ENCODE measurements around the gene WDR20.

The WDR20 gene

DNA sequence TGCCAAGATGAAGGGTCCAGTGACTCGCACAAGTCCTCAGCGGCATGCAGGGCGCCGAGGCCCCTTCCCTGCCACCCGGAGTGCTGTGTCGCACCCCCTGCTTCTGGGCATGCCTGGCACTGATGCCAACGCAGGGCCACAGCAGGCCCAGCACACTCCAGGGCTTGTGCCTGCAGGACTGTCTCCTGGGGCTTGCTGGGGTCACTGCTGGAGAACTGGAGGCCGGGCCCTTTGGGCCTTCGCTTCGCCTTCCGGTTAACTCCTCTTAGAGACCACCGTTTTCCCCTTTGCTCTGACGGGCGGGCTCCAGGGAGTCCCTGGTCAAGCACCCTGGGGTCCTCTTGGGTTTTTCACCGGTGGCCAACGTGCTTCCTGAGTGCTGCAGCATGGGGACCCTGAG is 79.6 kb downstream of the WDR20 start:
- no peak for DNase-seq (ENCODE audit: low spot score)

DNA sequence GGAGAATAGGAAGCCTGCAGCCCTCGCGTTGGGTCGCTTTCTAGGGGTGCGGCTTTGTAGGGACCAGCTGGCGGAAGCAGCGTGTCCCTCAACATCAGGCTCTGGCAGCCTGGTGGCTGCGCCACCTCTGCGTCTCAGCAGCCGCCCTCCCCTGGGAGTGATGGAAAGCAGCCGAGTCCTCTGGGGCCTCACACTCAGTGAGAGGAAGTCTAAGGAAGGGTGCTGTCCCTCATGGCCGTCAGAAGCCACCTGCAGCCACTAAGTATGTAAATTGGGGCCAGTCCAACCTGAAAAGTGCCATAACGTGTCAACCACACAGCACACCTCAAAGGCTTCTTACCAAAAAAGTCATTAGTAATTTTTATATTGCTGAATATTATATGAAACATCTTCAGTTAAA is 80.3 kb downstream of the WDR20 start:
- no peak for DNase-seq (ENCODE audit: low spot score)

DNA sequence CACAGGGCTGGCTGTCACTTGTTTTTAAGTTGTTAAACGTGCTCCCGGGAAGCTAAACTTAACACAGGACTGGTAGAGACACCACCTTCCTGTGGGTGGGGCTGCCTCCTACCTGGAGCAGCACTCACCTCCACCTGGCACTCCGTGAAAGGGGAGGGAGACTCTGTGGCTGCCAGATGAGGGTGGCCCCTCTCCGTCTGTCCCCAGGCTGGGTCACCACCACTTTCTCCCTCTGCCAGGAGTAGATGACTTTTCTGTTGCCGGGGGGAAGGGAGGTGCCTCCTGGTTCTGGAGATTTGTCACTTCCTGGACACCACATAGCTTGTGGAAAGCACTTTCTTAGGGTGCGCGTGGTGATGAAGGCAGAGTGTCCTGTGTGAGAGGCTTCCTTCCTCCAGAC is 81.3 kb downstream of the WDR20 start:
- DNase-seq (ENCODE audit: low spot score), result peak; percentile 21

DNA sequence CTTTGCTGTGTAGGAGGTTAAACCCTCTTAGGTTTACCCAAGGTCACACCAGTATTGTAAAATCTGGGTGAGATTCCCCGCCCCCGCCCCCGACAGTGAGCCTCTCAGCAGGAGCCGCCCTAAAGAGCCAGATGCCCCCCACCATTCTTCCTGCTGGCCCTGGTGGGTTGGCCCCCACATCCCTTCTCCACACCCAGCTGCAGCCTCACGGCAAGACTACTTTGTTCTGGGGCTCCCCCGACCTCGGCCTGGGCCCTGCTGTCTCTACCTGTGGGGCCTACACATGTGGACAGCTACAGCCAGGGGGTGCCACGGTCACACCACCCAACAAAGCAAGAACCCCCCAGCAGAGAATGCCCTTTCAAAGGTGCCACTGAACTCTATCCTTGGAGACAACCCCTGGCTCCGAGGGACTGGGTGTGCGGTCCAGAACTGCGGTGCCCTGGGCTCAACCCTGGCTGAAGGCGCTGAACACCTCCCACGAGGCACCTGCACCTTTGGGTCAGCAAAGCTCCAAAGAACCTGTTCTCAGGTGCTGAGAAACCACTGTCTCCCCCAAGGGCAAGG is 82.4 kb downstream of the WDR20 start:
- no peak for DNase-seq (ENCODE audit: low spot score)

DNA sequence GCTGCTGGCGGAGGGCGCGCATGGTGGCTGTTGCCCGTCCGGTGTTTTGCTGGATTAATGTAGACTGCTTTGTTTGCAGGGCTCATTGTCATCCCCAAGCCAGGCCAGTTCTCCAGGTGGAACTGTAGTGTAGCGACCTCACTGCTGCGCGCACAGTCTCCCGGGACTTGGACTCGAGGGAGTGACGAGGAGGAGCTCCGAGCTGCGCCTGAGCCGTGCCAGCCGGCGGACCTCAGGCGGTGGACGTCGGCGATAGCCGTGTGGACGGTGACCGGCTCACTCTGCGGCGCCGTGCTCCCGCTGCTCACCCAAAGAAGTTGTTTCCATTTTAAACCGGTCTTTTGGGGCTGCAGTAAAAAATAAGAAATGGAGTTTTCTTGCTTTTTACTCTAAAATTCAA is 83.1 kb downstream of the WDR20 start:
- DNase-seq (ENCODE audit: low spot score), result no peak

DNA sequence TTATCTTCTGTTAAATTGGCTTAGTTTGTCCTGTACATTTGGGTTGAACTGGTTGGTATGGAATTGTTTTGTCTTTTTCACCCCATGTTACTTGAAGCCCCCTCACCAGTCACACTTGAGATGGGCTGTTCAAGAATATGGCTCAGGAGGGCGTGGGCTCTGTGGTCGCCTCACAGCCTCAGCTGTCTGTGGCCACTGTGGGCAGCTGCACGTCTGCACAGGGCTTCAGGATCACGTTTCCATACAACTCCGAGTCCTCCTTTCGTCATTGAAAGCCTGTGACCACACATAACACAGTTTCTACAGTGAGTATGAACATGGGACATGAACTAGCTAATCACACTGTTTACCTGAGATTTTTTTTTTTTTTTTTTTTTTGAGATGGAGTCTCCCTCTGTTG is 84.0 kb downstream of the WDR20 start:
- no peak for DNase-seq (ENCODE audit: low spot score)

DNA sequence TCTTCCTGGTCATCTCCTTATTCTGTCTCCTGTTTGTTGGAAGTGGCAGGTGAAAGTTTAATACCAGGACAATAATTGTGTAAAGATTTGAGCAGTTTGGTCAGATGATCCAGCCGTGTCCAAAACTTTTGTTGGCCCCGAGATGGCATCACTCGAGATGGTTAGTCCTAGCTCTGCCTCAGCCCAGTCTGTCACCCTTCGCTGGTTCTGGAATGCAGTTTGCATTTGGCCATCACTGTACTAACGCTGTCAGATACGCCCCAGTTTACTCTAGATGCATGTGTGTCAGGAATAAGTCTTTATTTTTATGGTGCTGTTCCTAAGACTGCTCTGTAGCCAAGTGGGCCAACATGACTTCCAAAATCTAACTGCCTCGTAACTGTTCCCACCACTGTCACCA is 85.7 kb downstream of the WDR20 start:
- no peak for DNase-seq (ENCODE audit: low spot score)

DNA sequence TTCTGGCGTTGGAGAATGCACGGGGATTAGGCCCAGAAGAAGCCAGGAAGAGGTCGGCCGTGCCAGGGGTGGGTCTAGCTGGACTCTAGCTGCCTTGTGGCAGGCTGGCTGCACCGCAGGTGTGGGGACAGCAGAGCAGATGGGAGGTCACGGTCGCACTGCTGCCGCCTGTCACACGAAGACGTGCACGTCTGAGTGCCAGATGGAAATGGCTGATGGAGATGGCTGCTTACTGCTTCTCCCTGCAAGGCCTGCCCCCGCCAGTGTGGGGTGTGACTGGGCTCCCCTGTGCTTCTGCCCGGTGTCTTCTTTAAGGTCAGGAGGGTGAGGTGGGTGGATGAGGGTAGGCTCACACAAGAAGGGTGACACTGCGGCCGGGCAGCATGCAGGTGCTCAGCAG is 86.2 kb downstream of the WDR20 start:
- no peak for DNase-seq (ENCODE audit: low spot score)

DNA sequence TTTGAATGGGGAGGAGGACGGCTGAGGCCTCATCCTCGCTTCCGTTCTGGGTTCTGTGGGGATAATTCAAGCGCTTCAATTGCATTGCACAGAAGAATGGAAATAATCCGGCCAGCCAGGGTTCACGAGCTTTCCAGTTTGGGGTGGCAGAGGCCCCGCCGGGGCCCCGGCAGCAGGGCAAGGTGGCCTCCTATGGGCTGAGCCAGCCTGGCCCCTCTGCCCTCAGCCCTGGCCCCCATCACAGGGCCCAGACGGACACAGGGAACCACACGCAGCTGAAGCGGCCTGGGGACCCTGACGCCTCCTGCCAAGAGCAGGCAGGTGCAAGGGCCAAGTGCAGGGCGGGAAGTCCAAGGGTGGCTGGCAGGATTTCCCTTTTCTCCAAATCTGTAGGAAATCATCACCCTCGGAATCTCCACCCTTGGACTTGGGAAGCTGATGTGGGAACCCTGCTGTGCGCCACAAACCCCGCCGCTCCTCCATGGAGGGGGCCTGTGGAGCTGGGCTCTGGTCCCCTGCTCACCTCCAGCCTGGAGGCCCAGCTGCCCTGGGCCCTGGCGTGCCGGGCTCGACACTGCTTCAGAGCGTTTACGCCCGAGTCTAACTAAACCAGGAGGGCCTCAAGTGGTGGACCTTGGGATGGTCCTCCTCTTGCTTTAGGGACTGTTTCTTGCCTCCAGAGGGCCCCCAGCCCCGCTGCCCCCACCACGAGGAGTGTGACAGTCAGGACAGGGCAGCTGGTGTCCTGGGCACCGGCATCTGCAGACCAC is 86.8 kb downstream of the WDR20 start:
- DNase-seq (ENCODE audit: low spot score), result no peak

DNA sequence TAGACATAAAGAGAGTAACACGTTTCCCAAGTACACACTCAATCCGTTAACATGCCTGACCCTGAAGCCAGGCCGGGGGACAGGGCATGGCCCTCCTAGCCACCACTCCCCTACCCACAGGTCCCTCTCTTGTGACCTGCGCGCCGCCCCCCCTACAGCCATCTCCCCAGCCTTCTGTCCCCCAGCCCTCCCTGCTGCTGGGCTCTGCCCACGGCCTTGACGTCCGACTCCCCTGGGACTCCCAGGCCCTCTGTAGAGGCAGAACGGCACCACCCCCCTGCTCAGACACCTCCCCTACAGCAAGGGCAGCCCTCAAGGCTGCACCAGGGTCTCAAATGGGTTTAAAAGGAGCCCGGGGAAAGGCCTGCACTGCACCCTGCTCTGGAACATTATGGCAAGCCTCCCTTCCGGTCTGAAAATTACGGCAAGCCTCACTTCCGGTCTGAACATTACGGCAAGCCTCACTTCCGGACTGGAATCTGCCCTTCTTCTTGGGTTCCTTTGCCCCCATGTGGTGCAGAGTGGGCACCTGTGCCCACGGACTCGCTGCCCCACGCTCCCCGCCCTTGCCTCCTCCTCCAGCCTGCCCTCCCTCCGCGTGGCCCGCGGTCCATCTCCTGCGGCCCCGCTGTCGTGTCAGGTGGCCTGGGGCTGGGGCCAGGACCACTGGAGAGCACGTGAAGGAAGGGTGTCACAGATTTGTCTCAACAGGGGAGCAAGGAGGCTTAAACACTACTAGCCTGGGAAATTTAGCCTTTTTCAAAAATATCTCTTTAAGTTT is 87.7 kb downstream of the WDR20 start:
- DNase-seq (ENCODE audit: low spot score), result no peak

DNA sequence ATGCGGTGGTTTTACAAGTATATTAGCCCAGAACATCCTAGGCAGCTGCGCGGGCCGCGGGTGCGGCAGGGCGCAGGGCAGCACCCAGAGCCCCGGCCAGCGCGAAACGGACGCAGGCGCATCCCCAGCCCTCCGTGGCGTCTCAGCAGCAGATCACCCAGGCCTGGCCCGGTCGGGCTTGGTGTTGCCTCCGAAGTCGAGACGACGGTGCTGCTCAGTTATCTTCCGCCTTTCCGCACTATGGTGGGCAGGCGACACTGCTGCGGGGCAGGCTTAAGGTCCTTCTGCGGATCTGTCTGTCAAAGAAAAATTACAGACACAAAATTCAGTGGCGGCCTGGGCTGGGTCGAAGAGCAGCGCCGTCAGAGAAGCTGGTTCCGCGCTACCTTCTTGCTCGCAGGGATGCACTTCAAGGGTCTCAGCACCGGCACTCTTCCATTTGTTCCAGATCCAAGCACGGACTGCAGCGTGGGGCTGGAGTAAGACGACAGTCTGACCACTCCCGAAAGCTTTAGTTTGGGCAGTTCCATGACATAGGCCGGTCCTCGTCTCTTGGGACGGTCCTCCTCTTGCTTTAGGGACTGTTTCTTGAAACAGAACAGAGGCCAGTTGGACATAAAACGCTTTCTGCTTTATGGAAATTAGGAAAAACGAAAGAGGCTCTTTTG is 89.5 kb downstream of the WDR20 start:
- DNase-seq (ENCODE audit: low spot score), result no peak

DNA sequence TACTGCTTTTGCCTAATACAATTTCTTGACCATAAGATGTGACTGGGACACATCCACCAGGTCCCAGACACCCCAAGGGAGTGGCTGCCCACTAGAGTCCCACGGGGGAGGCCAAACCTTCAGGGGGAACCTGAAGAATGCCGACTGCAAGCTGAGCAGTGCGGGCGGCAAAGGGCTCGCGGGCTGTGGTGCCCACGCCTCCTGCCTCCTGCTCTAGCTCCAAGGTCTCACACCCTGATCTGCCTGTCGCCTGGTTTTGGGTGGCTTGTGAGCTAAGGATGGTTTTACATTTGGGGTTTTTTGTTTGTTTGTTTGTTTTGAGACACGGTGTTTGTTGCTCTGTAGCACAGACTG is 90.0 kb downstream of the WDR20 start:
- no peak for DNase-seq (ENCODE audit: low spot score)

DNA sequence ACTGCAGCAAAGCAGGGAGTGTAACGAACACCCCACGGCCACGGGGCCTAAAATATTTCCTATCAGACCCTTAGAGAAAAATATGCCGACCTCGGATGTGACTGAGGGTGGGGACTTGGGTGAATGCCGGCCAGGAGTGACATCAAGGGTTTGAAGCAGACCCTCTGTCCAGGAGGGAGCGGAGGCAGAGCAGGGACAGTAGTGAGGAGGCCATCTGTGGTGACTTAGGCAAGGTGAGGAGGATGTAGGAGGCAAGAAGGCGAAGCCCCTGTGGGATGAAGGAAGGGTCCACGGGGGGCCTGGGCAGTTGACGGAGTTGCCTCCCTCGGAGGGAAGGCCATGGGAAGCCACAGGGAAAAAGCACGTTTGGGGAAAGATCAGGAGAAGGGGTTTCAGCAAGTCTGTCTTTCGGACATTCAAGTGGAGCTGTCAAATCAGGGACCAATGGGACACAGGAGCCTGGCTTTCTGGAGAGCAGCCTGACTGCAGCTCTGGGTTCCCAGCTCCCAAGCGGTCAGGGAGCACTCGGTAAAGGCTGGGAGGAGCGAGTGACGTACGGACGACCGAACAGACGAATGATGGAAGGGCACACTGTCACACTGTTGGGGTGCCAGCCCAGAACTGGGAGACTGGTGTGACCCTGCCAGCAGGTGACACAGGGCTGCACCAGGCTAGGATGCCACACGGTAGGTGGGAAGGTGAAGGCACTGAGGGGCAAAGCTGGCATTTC is 90.9 kb downstream of the WDR20 start:
- DNase-seq (ENCODE audit: low spot score), result no peak

DNA sequence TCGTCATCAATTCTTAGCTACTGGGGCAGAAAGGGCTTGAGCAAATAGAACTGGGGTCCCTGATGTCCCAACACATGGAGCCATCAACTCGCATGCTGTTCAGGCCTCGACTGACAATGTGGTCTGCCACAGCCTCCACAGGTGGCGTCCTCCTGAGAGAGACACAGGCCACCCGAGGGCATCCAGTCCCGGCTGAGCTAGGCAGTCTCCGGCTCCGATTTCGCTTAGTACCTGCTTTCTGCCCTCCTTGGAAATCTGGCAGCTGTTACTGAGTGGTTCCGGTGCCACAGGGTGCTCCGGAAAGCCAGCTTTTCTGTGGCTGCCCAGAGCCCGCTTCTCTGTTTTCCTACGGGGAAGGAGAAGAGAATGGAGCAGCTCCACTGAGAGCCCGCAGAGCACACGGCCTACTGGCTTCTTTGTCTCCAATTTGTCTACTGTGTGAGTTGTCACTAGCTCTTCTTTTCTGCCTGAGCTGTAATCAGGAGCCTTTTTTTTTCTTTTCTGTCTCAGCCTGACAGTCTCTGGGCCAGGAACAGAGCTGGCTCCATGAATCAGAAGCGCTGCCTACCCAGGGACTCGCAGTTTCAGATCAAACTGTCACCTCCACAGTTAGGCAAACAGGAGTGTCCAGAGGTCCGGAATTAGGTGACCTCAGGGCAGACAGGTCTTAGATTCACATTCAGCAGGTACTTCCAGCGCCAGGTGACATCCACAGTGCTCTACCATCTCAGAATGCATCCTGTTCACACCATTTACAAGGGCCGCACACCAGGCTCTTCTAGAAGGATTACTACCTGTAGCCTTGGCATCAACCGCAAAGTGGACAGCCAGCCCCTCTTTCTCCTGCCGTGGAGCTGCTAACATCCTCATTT is 92.0 kb downstream of the WDR20 start:
- DNase-seq (ENCODE audit: low spot score), result no peak

DNA sequence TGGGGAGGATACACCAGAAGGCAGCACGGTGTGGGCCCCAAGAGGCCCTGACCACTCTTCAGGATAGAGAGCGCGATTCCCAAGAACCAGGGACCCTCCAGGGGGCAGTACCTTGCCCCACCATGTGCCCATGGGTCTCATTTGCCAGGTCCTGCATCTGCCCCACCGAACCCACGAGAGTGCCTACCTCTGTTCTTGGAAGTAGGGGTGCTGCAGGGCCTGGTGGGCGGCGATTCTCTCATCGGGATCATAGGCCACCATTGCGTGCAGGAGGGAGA is 92.6 kb downstream of the WDR20 start:
- no peak for DNase-seq (ENCODE audit: low spot score)

DNA sequence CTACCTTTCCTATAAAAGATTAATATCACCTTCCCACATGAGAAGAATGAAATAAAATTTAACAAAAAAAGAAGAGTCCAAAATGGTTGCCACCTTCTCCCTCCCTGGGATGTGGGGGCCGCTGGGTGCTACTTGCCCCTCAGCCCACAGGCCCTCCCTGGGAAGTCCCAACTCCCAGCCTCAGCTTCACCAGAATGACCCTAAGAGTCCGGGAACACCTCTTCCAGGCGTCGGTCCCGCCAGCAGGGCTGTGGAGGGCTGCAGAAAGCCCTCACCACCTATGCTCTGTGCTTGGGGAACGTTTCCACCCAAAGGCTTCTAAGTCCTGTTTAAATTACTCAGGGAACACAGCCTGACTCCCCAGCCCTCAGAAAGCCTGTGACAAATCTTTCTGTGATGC is 93.4 kb downstream of the WDR20 start:
- DNase-seq (ENCODE audit: low spot score), result no peak

DNA sequence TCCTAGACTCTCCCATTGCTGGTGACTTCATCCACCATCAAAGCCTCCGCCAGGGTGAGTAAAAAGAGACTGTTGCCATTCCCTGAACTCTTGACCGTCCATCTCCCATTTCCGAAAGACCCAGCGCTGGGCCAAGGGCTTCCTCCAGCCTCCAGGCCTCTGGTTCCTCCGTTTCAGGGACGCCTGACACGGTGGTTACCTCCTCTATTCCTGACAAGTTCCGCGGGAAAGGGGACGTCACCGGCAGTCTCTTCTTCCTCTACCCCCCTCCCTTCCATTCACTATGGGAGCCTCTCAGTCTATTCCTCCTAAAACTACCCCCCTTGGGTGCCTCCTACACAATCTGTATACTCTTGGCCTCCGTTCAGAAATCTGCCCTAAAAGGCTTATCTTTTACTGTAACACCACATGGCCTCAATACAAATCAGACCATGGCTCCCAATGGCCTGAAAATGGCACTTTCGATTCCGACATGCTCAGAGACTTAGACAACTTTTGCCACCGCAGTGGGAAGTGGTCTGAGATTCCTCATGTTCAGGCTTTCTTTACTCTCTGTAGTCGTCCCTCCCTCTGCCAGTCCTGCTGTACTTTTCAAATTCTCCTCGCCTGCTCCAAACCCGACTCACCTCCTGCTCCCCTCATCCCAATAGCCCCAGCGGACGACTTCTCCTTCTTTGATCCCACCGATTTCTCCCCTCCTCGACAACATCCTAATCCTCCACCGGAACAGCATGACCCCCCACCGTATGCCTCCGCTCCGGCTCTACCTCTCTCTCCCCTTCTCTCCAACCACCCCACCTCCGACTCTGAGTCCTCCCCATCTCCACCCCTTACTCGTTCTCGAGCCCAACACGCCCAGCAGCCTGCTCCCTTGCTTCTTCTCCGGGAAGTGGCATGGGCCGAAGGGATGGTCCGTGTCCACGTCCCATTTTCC is 94.9 kb downstream of the WDR20 start:
- DNase-seq (ENCODE audit: low spot score), result no peak

DNA sequence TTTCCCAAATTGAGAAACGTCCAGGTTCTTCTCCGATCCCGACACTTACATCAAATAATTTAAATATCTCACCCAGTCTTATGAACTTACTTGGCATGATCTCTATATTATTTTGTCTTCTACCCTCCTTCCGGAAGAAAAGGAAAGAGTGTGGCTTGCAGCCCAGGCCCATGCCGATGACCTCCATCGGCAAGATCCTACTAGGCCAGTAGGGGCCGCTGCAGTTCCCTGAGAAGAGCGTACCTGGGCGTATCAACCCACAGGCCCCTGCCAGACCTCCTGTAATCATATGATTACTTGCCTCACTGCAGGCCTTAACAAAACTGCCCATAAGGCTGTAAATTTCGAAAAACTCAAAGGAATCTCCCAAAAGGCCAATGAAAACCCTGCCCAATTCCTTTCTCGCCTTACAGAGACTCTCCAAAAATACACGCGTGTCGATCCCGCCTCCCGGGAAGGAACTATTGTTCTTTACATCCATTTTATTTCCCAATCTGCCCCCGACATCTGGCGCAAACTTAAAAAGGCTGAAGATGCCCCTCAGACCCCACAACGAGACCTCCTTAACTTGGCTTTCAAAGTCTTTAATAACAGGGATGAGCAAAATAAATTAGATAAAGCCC is 95.7 kb downstream of the WDR20 start:
- DNase-seq (ENCODE audit: low spot score), result peak; percentile 78

DNA sequence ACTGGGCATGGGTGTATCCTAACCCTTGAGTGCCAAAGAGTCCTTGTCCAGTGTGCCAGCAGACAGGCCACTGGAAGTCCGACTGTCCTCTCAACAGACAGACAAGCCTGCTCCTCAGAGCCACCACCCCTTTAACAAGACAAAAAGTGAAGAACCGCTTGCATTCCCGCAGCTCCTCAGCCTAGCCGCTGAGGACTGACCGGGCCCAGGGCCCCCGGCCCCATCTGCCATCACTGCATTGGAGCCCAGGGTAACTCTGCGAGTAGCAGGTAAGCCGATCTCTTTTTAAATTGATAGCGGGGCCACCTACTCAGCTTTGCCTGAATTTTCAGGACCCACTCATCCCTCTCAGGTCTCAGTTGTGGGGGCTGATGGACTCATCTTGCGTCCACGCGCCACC is 96.3 kb downstream of the WDR20 start:
- DNase-seq (ENCODE audit: low spot score), result no peak

DNA sequence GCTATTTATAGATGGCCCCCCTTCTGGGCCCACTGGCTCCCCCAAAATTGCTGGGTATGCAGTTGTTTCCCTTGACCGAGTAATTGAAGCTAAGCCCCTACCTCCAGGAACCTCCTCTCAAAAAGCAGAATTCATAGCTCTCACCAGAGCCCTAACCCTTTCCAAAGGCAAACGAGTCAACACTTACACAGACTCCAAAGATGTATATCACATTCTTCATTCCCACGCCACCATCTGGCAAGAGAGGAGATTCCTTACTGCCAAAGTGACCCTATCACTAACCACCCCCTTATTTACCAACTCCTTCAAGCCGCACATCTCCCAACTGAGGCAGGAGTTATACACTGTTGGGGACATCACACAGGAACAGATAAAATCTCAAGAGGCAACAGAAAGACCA is 98.4 kb downstream of the WDR20 start:
- no peak for DNase-seq (ENCODE audit: low spot score)

All from activated CD4-positive, alpha-beta T cell treated with anti-CD3 and anti-CD28 coated beads, Interleukin-2, Interleukin-4, amounts not matched to agents 100 ng/mL and 50 ng/mL, durations not matched to agents 16 hours and 8 hours (primary cell).